ENCODE results near the gene KAT8.

KAT8 gene

GRCh38 chr16:31117384-31118222 lies at the start of gene KAT8:
KAT8 (plus strand) TSS chr16:31117664; CDS start chr16:31117682, 18 bp downstream.
- DNase-seq (ENCODE audit: low read depth in 2 of 2), result peak; percentile 95 to 96

- no peak for DNase-seq (ENCODE audit: low read depth in 2 of 2)
Observed at GRCh38 chr16:31071861-31072260, 45.6 kb upstream of the KAT8 start.

GRCh38 chr16:31072540-31073141 lies 44.8 kb upstream of the KAT8 start:
- no peak for DNase-seq (ENCODE audit: low read depth in 2 of 2)

GRCh38 chr16:31073142-31073969 lies 44.1 kb upstream of the KAT8 start:
- peak; percentile 83 to 85 for DNase-seq (ENCODE audit: low read depth in 2 of 2)

- DNase-seq (ENCODE audit: low read depth in 2 of 2), result peak; percentile 91 to 97
Observed at GRCh38 chr16:31073970-31074813, 43.3 kb upstream of the KAT8 start, which contains the start of the genes ZNF646 and ZNF668. ZNF646 (plus strand) TSS chr16:31074422; CDS start chr16:31076325, 1,903 bp downstream. ZNF668 (minus strand) TSS chr16:31074240; CDS start chr16:31064459, 9,781 bp downstream.

GRCh38 chr16:31074814-31075183 lies 42.7 kb upstream of the KAT8 start:
- DNase-seq (ENCODE audit: low read depth in 2 of 2), result no peak

GRCh38 chr16:31076319-31076718 lies 41.1 kb upstream of the KAT8 start:
- no peak for DNase-seq (ENCODE audit: low read depth in 2 of 2)

- DNase-seq (ENCODE audit: low read depth in 2 of 2), result no peak
Observed at GRCh38 chr16:31077024-31077423, 40.4 kb upstream of the KAT8 start.

GRCh38 chr16:31077592-31078396 lies 39.7 kb upstream of the KAT8 start:
- DNase-seq (ENCODE audit: low read depth in 2 of 2), result no peak

- DNase-seq (ENCODE audit: low read depth in 2 of 2), result no peak
Observed at GRCh38 chr16:31078597-31079341, 38.7 kb upstream of the KAT8 start.

GRCh38 chr16:31079342-31079944 lies 38.0 kb upstream of the KAT8 start:
- DNase-seq (ENCODE audit: low read depth in 2 of 2), result no peak

- no peak for DNase-seq (ENCODE audit: low read depth in 2 of 2)
Observed at GRCh38 chr16:31080035-31080629, 37.3 kb upstream of the KAT8 start.

- no peak for DNase-seq (ENCODE audit: low read depth in 2 of 2)
Observed at GRCh38 chr16:31080756-31081419, 36.6 kb upstream of the KAT8 start.

GRCh38 chr16:31081428-31082351 lies 35.8 kb upstream of the KAT8 start:
- no peak for DNase-seq (ENCODE audit: low read depth in 2 of 2)

GRCh38 chr16:31082368-31083045 lies 35.0 kb upstream of the KAT8 start:
- no peak for DNase-seq (ENCODE audit: low read depth in 2 of 2)

- no peak for DNase-seq (ENCODE audit: low read depth in 2 of 2)
Observed at GRCh38 chr16:31083081-31083480, 34.4 kb upstream of the KAT8 start.

GRCh38 chr16:31083556-31083955 lies 33.9 kb upstream of the KAT8 start:
- DNase-seq (ENCODE audit: low read depth in 2 of 2), result no peak

All from activated CD4-positive, alpha-beta T cell treated with anti-CD3 and anti-CD28 coated beads for 24 hours (primary cell).